SK-N-SH treated with all-trans-retinoic acid at 6 μM for 48 hours (cell line): ENCODE results near the gene C21orf58.

Experiments used
- OSR1 ChIP-seq: fragments of 250-450 bp; sonication (Bioruptor Pico); IDR thresholded peaks from 2 replicates; pipeline ENCODE4 v1.8.0; 2022; ENCODE audit warnings: moderate library complexity, mild to moderate bottlenecking, inconsistent platforms
- PATZ1 ChIP-seq: fragments of 250-450 bp; sonication (Bioruptor Pico); IDR thresholded peaks from 2 replicates; pipeline ENCODE4 v1.8.0; 2020; ENCODE audit warnings: mild to moderate bottlenecking, moderate library complexity, borderline replicate concordance
- POU6F1 ChIP-seq: fragments of 250-450 bp; sonication (Bioruptor Pico); IDR thresholded peaks from 2 replicates; pipeline ENCODE4 v1.8.0; 2021; ENCODE audit warnings: low read depth, mild to moderate bottlenecking, moderate library complexity, borderline replicate concordance
- TF ChIP-seq, protein P1 (sequence below): fragments of 250-450 bp; sonication (Bioruptor Pico); IDR thresholded peaks from 2 replicates; pipeline ENCODE4 v1.5.0; 2020; ENCODE audit warnings: mild to moderate bottlenecking, moderate library complexity

- TF ChIP-seq OSR1 (CRISPR knock-in tag) (no peak), PATZ1 (CRISPR knock-in tag) (no peak), POU6F1 (CRISPR knock-in tag) (no peak)
- TF ChIP-seq, protein P1, sequence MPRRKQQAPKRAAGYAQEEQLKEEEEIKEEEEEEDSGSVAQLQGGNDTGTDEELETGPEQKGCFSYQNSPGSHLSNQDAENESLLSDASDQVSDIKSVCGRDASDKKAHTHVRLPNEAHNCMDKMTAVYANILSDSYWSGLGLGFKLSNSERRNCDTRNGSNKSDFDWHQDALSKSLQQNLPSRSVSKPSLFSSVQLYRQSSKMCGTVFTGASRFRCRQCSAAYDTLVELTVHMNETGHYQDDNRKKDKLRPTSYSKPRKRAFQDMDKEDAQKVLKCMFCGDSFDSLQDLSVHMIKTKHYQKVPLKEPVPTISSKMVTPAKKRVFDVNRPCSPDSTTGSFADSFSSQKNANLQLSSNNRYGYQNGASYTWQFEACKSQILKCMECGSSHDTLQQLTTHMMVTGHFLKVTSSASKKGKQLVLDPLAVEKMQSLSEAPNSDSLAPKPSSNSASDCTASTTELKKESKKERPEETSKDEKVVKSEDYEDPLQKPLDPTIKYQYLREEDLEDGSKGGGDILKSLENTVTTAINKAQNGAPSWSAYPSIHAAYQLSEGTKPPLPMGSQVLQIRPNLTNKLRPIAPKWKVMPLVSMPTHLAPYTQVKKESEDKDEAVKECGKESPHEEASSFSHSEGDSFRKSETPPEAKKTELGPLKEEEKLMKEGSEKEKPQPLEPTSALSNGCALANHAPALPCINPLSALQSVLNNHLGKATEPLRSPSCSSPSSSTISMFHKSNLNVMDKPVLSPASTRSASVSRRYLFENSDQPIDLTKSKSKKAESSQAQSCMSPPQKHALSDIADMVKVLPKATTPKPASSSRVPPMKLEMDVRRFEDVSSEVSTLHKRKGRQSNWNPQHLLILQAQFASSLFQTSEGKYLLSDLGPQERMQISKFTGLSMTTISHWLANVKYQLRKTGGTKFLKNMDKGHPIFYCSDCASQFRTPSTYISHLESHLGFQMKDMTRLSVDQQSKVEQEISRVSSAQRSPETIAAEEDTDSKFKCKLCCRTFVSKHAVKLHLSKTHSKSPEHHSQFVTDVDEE (CRISPR knock-in tag) = no peak
Observed at GRCh38 chr21:46350571-46350970, 26.9 kb upstream of the C21orf58 start.
